GM12878 (cell line): ENCODE data around the gene UBE2O. TPM values are rescaled to one million over a fixed set of nuclear protein-coding genes. Genes with fewer than 3 reads are reported as not detected.

Source experiments
- BCLAF1 ChIP-seq: fragments of 450-650 bp; IDR thresholded peaks from 2 replicates; pipeline ENCODE4 v1.6.1; 2017; ENCODE audit warnings: antibody characterized with exemption, mild to moderate bottlenecking, moderate library complexity
- BMI1 ChIP-seq: fragments of 450-650 bp; IDR thresholded peaks from 2 replicates; pipeline ENCODE4 v1.6.1; 2016; ENCODE audit warnings: mild to moderate bottlenecking, moderate library complexity, borderline replicate concordance
- CREB1 ChIP-seq: IDR thresholded peaks from 2 replicates; pipeline ENCODE4 v1.6.1; 2012; ENCODE audit warnings: low read depth, mild to moderate bottlenecking, inconsistent platforms
- CUX1 ChIP-seq: IDR thresholded peaks from 2 replicates; pipeline ENCODE4 v1.6.1; 2012; ENCODE audit warnings: improper control_type of control experiment, low read depth, low read length; ENCODE audit not compliant: insufficient replicate concordance
- FOXM1 ChIP-seq: IDR thresholded peaks from 2 replicates; pipeline ENCODE4 v1.6.1; 2012; ENCODE audit warnings: low read depth, mild to moderate bottlenecking, inconsistent platforms, low read length, moderate library complexity
- LARP7 ChIP-seq: fragments of 450-650 bp; IDR thresholded peaks from 2 replicates; pipeline ENCODE4 v1.6.1; 2017; ENCODE audit warnings: mild to moderate bottlenecking
- MAX ChIP-seq: IDR thresholded peaks from 2 replicates; pipeline ENCODE4 v1.6.1; 2012; ENCODE audit warnings: low read depth, low read length, improper control_type of control experiment
- NR2C2 ChIP-seq: IDR thresholded peaks from 2 replicates; pipeline ENCODE4 v1.6.1; 2011; ENCODE audit warnings: borderline replicate concordance, low read depth; ENCODE audit not compliant: control insufficient read depth, insufficient read length
- RAD21 ChIP-seq: IDR thresholded peaks from 2 replicates; pipeline ENCODE4 v1.6.1; 2011; ENCODE audit warnings: mild to moderate bottlenecking, low read depth, low read length, moderate library complexity; ENCODE audit not compliant: insufficient read depth
- RCOR1 ChIP-seq: conservative IDR thresholded peaks from 2 replicates; pipeline ENCODE4 v1.6.1; 2012; ENCODE audit warnings: low read depth, low read length, improper control_type of control experiment
- REST ChIP-seq: IDR thresholded peaks from 2 replicates; pipeline ENCODE4 v1.6.1; 2012; ENCODE audit warnings: mild to moderate bottlenecking, low read depth, low read length
- SIX5 ChIP-seq: IDR thresholded peaks from 2 replicates; pipeline ENCODE4 v1.6.1; 2011; ENCODE audit warnings: mild to moderate bottlenecking, low read depth, low read length, moderate library complexity; ENCODE audit not compliant: severe bottlenecking
- SMC3 ChIP-seq: IDR thresholded peaks from 2 replicates; pipeline ENCODE4 v1.6.1; 2011; ENCODE audit warnings: low read length, improper control_type of control experiment, borderline replicate concordance
- SUPT20H ChIP-seq: IDR thresholded peaks from 2 replicates; pipeline ENCODE4 v1.6.1; 2011; ENCODE audit warnings: low read depth, mild to moderate bottlenecking, low read length, moderate library complexity, borderline replicate concordance; ENCODE audit not compliant: control insufficient read depth
- USF1 ChIP-seq: IDR thresholded peaks from 2 replicates; pipeline ENCODE4 v1.6.1; 2011; ENCODE audit warnings: borderline replicate concordance, low read depth, mild to moderate bottlenecking, moderate library complexity, mixed read lengths, low read length; ENCODE audit not compliant: insufficient read depth; ENCODE audit errors: extremely low read length
- polyA plus RNA-seq, 11 experiments: library from polyadenylated mRNA; depleted of rRNA in 4 of 11; unstranded in 6 of 11; stranded (reverse) in 5 of 11; fragments of >200 nt; fragmentation: Nextera tagmentation in 4 of 11; fragmentation: Illumina TruSeq in 1 of 11; extraction: Ambion mirVana in 4 of 11; extraction: Trizol in 1 of 11; gene quantifications; 1 replicate in 1 of 11; 2 replicates in 10 of 11; pipeline versions ENCODE4 v1.2.1 to v1.2.3, GENCODE V29; 2011 to 2016; ENCODE audit warnings: inconsistent platforms in 2 of 11, missing spikeins in 2 of 11, low read depth in 1 of 11
- total RNA-seq, 4 experiments: library from RNA; depleted of rRNA in 3 of 4; stranded (reverse); fragments of >200 nt in 3 of 4; fragmentation: Illumina TruSeq in 1 of 4; extraction: Trizol in 1 of 4; gene quantifications; 2 replicates each; pipeline versions ENCODE4 v1.2.1 to v1.2.3, GENCODE V29; 2013 to 2021

UBE2O gene
- total and polyA plus RNA-seq, 10 of the 15 experiments (the other 5 are each of a cell fraction or from before 2014, with no cell fraction given), result 2.1 to 39.0 (median 14.1) TPM

GRCh38 chr17:76385892-76386786 lies 66.8 kb downstream of the UBE2O start (continued):
- TF ChIP-seq CUX1 (no peak), BCLAF1 (no peak), NR2C2 (no peak), REST (no peak), USF1 (peak; percentile 70), FOXM1 (no peak), SIX5 (no peak), SMC3 (peak; percentile 59), LARP7 (0 out of 2 replicates have a peak, but pooled peaks have one; percentile 19), CREB1 (no peak), MAX (peak; percentile 54; the same call in 1 of the 2 replicates), RAD21 (peak; percentile 44), BMI1 (no peak), RCOR1 (no peak), SUPT20H (no peak)
